ENCODE measurements around the gene DPH3.

The DPH3 gene

DNA sequence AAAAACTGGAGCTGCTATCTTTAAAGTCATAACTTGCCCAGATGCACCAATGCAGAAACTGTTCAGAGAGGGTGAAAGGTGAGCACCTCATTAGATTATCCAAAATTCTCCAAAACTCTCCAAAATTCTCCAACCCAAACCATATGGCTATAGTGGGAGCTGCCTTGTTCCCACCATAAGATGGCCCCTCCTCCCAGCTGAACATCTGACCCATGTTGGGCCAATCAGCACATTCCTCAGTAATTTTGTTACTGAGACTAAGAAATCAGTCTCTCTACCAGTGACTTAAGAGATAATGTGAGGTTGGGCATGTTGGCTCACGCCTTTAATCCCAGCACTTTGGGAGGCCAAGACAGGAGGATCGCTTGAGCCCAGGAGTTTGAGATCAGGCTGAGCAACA, 32.8 kb downstream of the DPH3 start:
- no peak overlapping the region for H3K27ac ChIP-seq

DNA sequence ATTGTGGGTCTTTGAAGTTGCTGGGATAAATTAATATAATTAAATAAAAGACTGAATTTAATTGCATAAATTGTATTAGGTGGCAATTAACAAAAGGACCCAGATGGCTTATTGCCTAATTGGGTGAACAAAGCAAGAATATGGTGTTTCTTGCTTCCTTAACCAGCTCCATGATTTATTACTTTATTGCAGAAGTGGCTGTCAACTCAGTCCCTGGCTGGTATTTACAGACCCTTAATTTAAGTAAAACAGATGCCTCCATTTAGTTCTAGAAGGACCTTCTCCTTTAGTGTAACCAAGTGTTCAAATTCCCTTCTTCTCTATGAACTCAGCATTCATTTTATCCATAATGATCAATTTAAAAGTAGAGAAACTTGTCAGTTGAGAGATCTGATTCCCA, 35.1 kb downstream of the DPH3 start:
- intact Hi-C loops (cut with DNase I; ENCODE audit: low total_unique reads) = no loop called here
- Histone ChIP-seq H3K27ac (no peak overlapping the region), H3K4me3 (no peak overlapping the region), H3K27me3 (no peaks in the 10 kb centered on the region), H3K9me3 (no peaks in the 10 kb centered on the region), H3K4me1 (no peaks in the 10 kb centered on the region), H3K36me3 (peaks cover 9 to 21% (median 10%) of the 10 kb centered on the region in 3 donors)
- no peak for DNase-seq
- TF ChIP-seq, protein P1, sequence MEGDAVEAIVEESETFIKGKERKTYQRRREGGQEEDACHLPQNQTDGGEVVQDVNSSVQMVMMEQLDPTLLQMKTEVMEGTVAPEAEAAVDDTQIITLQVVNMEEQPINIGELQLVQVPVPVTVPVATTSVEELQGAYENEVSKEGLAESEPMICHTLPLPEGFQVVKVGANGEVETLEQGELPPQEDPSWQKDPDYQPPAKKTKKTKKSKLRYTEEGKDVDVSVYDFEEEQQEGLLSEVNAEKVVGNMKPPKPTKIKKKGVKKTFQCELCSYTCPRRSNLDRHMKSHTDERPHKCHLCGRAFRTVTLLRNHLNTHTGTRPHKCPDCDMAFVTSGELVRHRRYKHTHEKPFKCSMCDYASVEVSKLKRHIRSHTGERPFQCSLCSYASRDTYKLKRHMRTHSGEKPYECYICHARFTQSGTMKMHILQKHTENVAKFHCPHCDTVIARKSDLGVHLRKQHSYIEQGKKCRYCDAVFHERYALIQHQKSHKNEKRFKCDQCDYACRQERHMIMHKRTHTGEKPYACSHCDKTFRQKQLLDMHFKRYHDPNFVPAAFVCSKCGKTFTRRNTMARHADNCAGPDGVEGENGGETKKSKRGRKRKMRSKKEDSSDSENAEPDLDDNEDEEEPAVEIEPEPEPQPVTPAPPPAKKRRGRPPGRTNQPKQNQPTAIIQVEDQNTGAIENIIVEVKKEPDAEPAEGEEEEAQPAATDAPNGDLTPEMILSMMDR (IDR thresholded peaks at IDR 0.05) = no peak

More for the DNA sequence above, 32.8 kb downstream of the DPH3 start:
- no peaks in the 10 kb centered on the region for H3K27me3 ChIP-seq
- no peaks in the 10 kb centered on the region for H3K9me3 ChIP-seq
- no peaks in the 10 kb centered on the region for H3K4me1 ChIP-seq
- peaks cover 0 to 10% (median 8%) of the 10 kb centered on the region in 3 donors for H3K36me3 ChIP-seq
- no peak overlapping the region for H3K4me3 ChIP-seq
- no peak for DNase-seq
- intact Hi-C loops (cut with DNase I; ENCODE audit: low total_unique reads) = no loop called here
- TF ChIP-seq, protein P1 (IDR thresholded peaks at IDR 0.05) = no peak

- Histone ChIP-seq H3K27ac (no peak overlapping the region), H3K27me3 (no peaks in the 10 kb centered on the region), H3K36me3 (peaks cover 14 to 33% (median 14%) of the 10 kb centered on the region in 3 donors), H3K4me1 (no peaks in the 10 kb centered on the region), H3K4me3 (no peak overlapping the region), H3K9me3 (no peaks in the 10 kb centered on the region)
- TF ChIP-seq, protein P1 (IDR thresholded peaks at IDR 0.05) = no peak
- no peak for DNase-seq
- intact Hi-C loops (cut with DNase I; ENCODE audit: low total_unique reads) = no loop called here
Observed at GRCh38 chr3:16227566-16227965, 37.2 kb downstream of the DPH3 start.

GRCh38 chr3:16224325-16224724, 40.4 kb downstream of the DPH3 start:
- intact Hi-C loops (cut with DNase I; ENCODE audit: low total_unique reads) = no loop called here
- Histone ChIP-seq H3K27ac (no peak overlapping the region), H3K36me3 (peaks cover 43 to 62% (median 43%) of the 10 kb centered on the region in 3 donors)

DNA sequence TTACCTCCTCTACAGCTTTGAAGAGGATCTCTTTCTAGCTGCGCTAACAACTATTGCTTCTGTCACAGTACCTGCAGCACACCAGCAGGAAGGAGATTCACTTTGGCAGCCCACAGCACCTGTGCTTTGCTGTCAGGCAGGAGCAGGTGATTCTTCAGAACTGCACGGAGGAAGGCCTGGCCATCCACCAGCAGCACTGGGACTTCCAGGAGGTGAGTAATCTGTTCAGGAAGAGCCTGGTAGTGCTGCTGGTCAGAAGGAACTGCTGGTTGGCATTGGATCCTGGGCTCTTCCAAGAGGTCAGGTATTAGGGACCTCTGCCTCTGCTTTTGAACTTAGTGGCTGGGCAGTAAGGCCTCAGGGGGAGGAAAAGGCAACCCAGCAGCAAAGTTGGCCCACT, 42.2 kb downstream of the DPH3 start:
- intact Hi-C loops (cut with DNase I; ENCODE audit: low total_unique reads) = no loop called here
- Histone ChIP-seq H3K4me1 (no peaks in the 10 kb centered on the region), H3K27me3 (no peaks in the 10 kb centered on the region), H3K27ac (no peak overlapping the region), H3K36me3 (peaks cover 41 to 70% (median 48%) of the 10 kb centered on the region in 3 donors), H3K9me3 (no peaks in the 10 kb centered on the region), H3K4me3 (no peak overlapping the region)
- no peak for DNase-seq
- TF ChIP-seq, protein P1 (IDR thresholded peaks at IDR 0.05) = no peak

More at GRCh38 chr3:16224325-16224724, 40.4 kb downstream of the DPH3 start:
- H3K9me3 ChIP-seq = no peaks in the 10 kb centered on the region
- H3K4me1 ChIP-seq = no peaks in the 10 kb centered on the region
- no peak overlapping the region for H3K4me3 ChIP-seq
- H3K27me3 ChIP-seq = no peaks in the 10 kb centered on the region
- no peak for DNase-seq
- TF ChIP-seq, protein P1 (IDR thresholded peaks at IDR 0.05) = no peak

GRCh38 chr3:16221990-16222389, 42.8 kb downstream of the DPH3 start:
- H3K27me3 ChIP-seq = no peaks in the 10 kb centered on the region
- no peak for DNase-seq
- H3K4me3 ChIP-seq = no peak overlapping the region
- H3K27ac ChIP-seq = no peak overlapping the region
- intact Hi-C loops (cut with DNase I; ENCODE audit: low total_unique reads) = no loop called here
- no peaks in the 10 kb centered on the region for H3K4me1 ChIP-seq
- H3K9me3 ChIP-seq = no peaks in the 10 kb centered on the region
- TF ChIP-seq, protein P1 (IDR thresholded peaks at IDR 0.05) = no peak
- H3K36me3 ChIP-seq = peaks cover 38 to 71% (median 48%) of the 10 kb centered on the region in 3 donors

All from tibial artery (tissue), 4 donors.